H1 (cell line): Measurements from ENCODE around the gene EPB41L4B. TPM values are rescaled to one million over a fixed set of nuclear protein-coding genes. Genes with fewer than 3 reads are reported as not detected.

Experiments
- CTCF ChIA-PET: fragments of 300-600 bp; sonication (Branson Sonifier 250); formaldehyde crosslinking; loops from one replicate; lab custom pipeline; 2021; ENCODE audit not compliant: partially characterized antibody; lab: Charles Lee
- POLR2A ChIA-PET: fragments of 300-600 bp; sonication (Branson Sonifier 250); formaldehyde crosslinking; loops from one replicate; lab custom pipeline; 2021; ENCODE audit warnings: inconsistent platforms; ENCODE audit not compliant: partially characterized antibody; lab: Charles Lee
- DNase-seq, 2 experiments: peaks; one replicate each; pipeline versions ENCODE4 v3.0.0 to v3.0.0-alpha.2; 2010 to 2022; ENCODE audit warnings: low spot score in 2 of 2, low read depth in 1 of 2, mixed read lengths in 1 of 2
- FAIRE-seq: peaks from 2 replicates; lab custom pipeline; 2011; peaks lifted over from hg19 to GRCh38; lab: Jason Lieb, UNC
- H2AFZ ChIP-seq: 2 replicates; pipeline ENCODE4 v1.8.1; 2012; ENCODE audit warnings: low read length, inconsistent platforms
- H2AK5ac ChIP-seq: 2 replicates; pipeline ENCODE4 v1.6.1; 2013; ENCODE audit warnings: low read depth, low read length
- H2BK120ac ChIP-seq: replicated peaks from 2 replicates; pipeline ENCODE3; 2013; ENCODE audit warnings: low read depth, low read length, inconsistent platforms
- H2BK12ac ChIP-seq: 2 replicates; pipeline ENCODE4 v1.6.1; 2013; ENCODE audit warnings: low read depth, low read length
- H2BK15ac ChIP-seq: 2 replicates; pipeline ENCODE4 v1.6.1; 2013; ENCODE audit warnings: low read length
- H2BK20ac ChIP-seq: 2 replicates; pipeline ENCODE4 v1.6.1; 2013; ENCODE audit warnings: low read length
- H2BK5ac ChIP-seq: 2 replicates; pipeline ENCODE4 v1.6.1; 2013; ENCODE audit warnings: low read depth, low read length
- H3K14ac ChIP-seq: 2 replicates; pipeline ENCODE4 v1.6.1; 2013; ENCODE audit warnings: inconsistent platforms; ENCODE audit not compliant: insufficient read length
- H3K18ac ChIP-seq: 2 replicates; pipeline ENCODE4 v1.6.1; 2013; ENCODE audit warnings: low read length; ENCODE audit errors: extremely low read depth
- H3K23ac ChIP-seq: 2 replicates; pipeline ENCODE4 v1.6.1; 2013; ENCODE audit warnings: inconsistent platforms; ENCODE audit not compliant: insufficient read length
- H3K23me2 ChIP-seq: 2 replicates; pipeline ENCODE4 v1.6.1; 2013; ENCODE audit warnings: low read depth, low read length
- H3K27ac ChIP-seq: 2 replicates; pipeline ENCODE4 v1.6.1; 2011; ENCODE audit warnings: low read depth, low read length, inconsistent platforms
- H3K27me3 ChIP-seq, 4 experiments: replicated peaks in 1 of 4; 1 replicate in 1 of 4; 2 replicates in 3 of 4; pipeline versions ENCODE4 v1.6.1 to v1.8.1; 2011 to 2013; ENCODE audit warnings: low read length in 3 of 4, mild to moderate bottlenecking in 3 of 4, inconsistent platforms in 2 of 4, mixed read lengths in 2 of 4, moderate library complexity in 1 of 4; ENCODE audit not compliant: control insufficient read depth in 3 of 4, insufficient read depth in 3 of 4; ENCODE audit errors: extremely low read depth in 1 of 4
- H3K36me3 ChIP-seq, 4 experiments: 2 replicates each; pipeline versions ENCODE4 v1.6.1 to v1.8.1; 2011 to 2013; ENCODE audit warnings: mild to moderate bottlenecking in 4 of 4, low read length in 3 of 4, moderate library complexity in 2 of 4, control low read depth in 1 of 4, inconsistent platforms in 1 of 4; ENCODE audit not compliant: insufficient read depth in 4 of 4, control insufficient read depth in 2 of 4
- H3K4ac ChIP-seq: replicated peaks from 2 replicates; pipeline ENCODE3; 2013; ENCODE audit warnings: low read length, low read depth, mixed read lengths, inconsistent platforms; ENCODE audit not compliant: insufficient read length
- H3K4me1 ChIP-seq, 4 experiments: replicated peaks in 1 of 4; 1 replicate in 1 of 4; 2 replicates in 3 of 4; pipeline versions ENCODE4 v1.6.1 to v1.8.1; 2011 to 2013; ENCODE audit warnings: low read length in 3 of 4, inconsistent platforms in 2 of 4, mixed read lengths in 1 of 4; ENCODE audit not compliant: insufficient read depth in 4 of 4, control insufficient read depth in 3 of 4
- H3K4me2 ChIP-seq, 2 experiments: 2 replicates each; pipeline versions ENCODE4 v1.6.1 to v1.8.1; 2011 to 2013; ENCODE audit warnings: low read depth in 2 of 2, low read length in 2 of 2, control low read depth in 1 of 2, inconsistent platforms in 1 of 2, mild to moderate bottlenecking in 1 of 2; ENCODE audit not compliant: insufficient read depth in 1 of 2
- H3K4me3 ChIP-seq, 4 experiments: fragments of 200-600, 300-600 bp in 1 of 4; sonication (generic), shearing (Covaris generic), sonication (Bioruptor Twin) in 1 of 4; 2 replicates each; pipeline versions ENCODE4 v1.5.1 to v1.8.1; 2011 to 2016; ENCODE audit warnings: low read length in 4 of 4, low read depth in 3 of 4, control low read depth in 2 of 4, inconsistent platforms in 2 of 4, mild to moderate bottlenecking in 2 of 4, mixed read lengths in 1 of 4, moderate library complexity in 1 of 4; ENCODE audit not compliant: insufficient read depth in 2 of 4; ENCODE audit errors: extremely low read depth in 1 of 4
- H3K56ac ChIP-seq: replicated peaks from 2 replicates; pipeline ENCODE3; 2013; ENCODE audit warnings: low read depth, mild to moderate bottlenecking, mixed read lengths, low read length, inconsistent platforms; ENCODE audit not compliant: insufficient read length
- H3K79me1 ChIP-seq: 2 replicates; pipeline ENCODE4 v1.6.1; 2013; ENCODE audit warnings: low read depth, low read length, control low read depth
- H3K79me2 ChIP-seq, 2 experiments: 2 replicates each; pipeline versions ENCODE4 v1.6.1 to v1.8.1; 2012 to 2013; ENCODE audit warnings: low read length in 2 of 2, mild to moderate bottlenecking in 2 of 2, inconsistent platforms in 1 of 2; ENCODE audit not compliant: insufficient read depth in 2 of 2, control insufficient read depth in 1 of 2
- H3K9ac ChIP-seq, 4 experiments: replicated peaks in 1 of 4; 1 replicate in 1 of 4; 2 replicates in 3 of 4; pipeline versions ENCODE4 v1.6.1 to v1.8.1; 2011 to 2013; ENCODE audit warnings: low read depth in 3 of 4, low read length in 3 of 4, control low read depth in 2 of 4, mild to moderate bottlenecking in 2 of 4, moderate library complexity in 2 of 4, inconsistent platforms in 1 of 4; ENCODE audit errors: extremely low read depth in 1 of 4
- H3K9me3 ChIP-seq, 2 experiments: 2 replicates each; pipeline versions ENCODE4 v1.6.1 to v1.8.1; 2012 to 2013; ENCODE audit warnings: mild to moderate bottlenecking in 2 of 2, moderate library complexity in 2 of 2, control low read depth in 1 of 2, inconsistent platforms in 1 of 2, low read depth in 1 of 2, low read length in 1 of 2, mixed read lengths in 1 of 2; ENCODE audit not compliant: insufficient read depth in 2 of 2
- H4K20me1 ChIP-seq, 2 experiments: replicated peaks in 1 of 2; 2 replicates each; pipeline versions ENCODE3 to v1.8.1; 2011 to 2013; ENCODE audit warnings: inconsistent platforms in 2 of 2, low read length in 2 of 2, mild to moderate bottlenecking in 1 of 2; ENCODE audit not compliant: insufficient read depth in 2 of 2, control insufficient read depth in 1 of 2
- H4K5ac ChIP-seq: 2 replicates; pipeline ENCODE4 v1.6.1; 2013; ENCODE audit warnings: low read length, low read depth, mixed read lengths, inconsistent platforms; ENCODE audit not compliant: insufficient read length
- H4K8ac ChIP-seq: 2 replicates; pipeline ENCODE4 v1.8.0; 2013; ENCODE audit warnings: mild to moderate bottlenecking, moderate library complexity, low read length, inconsistent platforms; ENCODE audit not compliant: insufficient read depth; ENCODE audit errors: extremely low read depth
- H4K91ac ChIP-seq: replicated peaks from 2 replicates; pipeline ENCODE3; 2013; ENCODE audit warnings: low read length, mixed read lengths, inconsistent platforms; ENCODE audit not compliant: insufficient read length
- BCL11A ChIP-seq, 2 experiments: IDR thresholded peaks; one replicate each; pipeline ENCODE4 v1.6.1; 2011; ENCODE audit warnings: low read depth in 2 of 2, low read length in 2 of 2, mild to moderate bottlenecking in 2 of 2
- RAD21 ChIP-seq, 2 experiments: IDR thresholded peaks in 1 of 2; conservative IDR thresholded peaks in 1 of 2; 2 replicates each; pipeline ENCODE4 v1.6.1; 2011; ENCODE audit warnings: low read depth in 2 of 2, low read length in 2 of 2, improper control_type of control experiment in 1 of 2, inconsistent platforms in 1 of 2, mild to moderate bottlenecking in 1 of 2, moderate library complexity in 1 of 2
- WGBS, 2 experiments: shearing (Covaris generic) in 1 of 2; methylation state at CpG; one replicate each; pipeline versions ENCODE4 v1.1.6 to v1.1.7; 2013 to 2015; ENCODE audit warnings: low lambda C conversion rate in 2 of 2, mixed read lengths in 2 of 2, inconsistent platforms in 1 of 2, low coverage in 1 of 2, missing lambda C conversion rate in 1 of 2; ENCODE audit not compliant: insufficient replicate concordance in 2 of 2, insufficient coverage in 1 of 2, insufficient read length in 1 of 2; ENCODE audit errors: extremely low coverage in 1 of 2, missing lambda C conversion rate in 1 of 2; 5-methylcytosine and 5-hydroxymethylcytosine counted together
- polyA plus RNA-seq, 7 experiments: library from polyadenylated mRNA; depleted of rRNA in 3 of 7; stranded (reverse) in 5 of 7; unstranded in 2 of 7; fragments of >200 nt in 5 of 7; fragments of 200-250 nt in 2 of 7; gene quantifications; 1 replicate in 5 of 7; 2 replicates in 1 of 7; 4 replicates in 1 of 7; pipeline versions ENCODE4 v1.2.1 to v1.2.3, GENCODE V29; 2011 to 2013; ENCODE audit warnings: missing spikeins in 2 of 7, mixed read lengths in 2 of 7
- total RNA-seq: library from RNA; stranded (reverse); fragmentation: NEBNext Ultra II Directional; extraction: Animal tissue kit (Norgen Biotek cat#: 25700); gene quantifications from 2 replicates; pipeline ENCODE4 v1.2.1, GENCODE V29; 2021
- TF ChIP-seq, protein P1 (sequence below), 3 experiments: IDR thresholded peaks; 1 replicate in 2 of 3; 2 replicates in 1 of 3; pipeline versions ENCODE4 v1.5.1 to v1.6.1; 2011; ENCODE audit warnings: low read length in 3 of 3, mild to moderate bottlenecking in 3 of 3, inconsistent platforms in 2 of 3, low read depth in 1 of 3, moderate library complexity in 1 of 3; ENCODE audit not compliant: insufficient read depth in 1 of 3; ENCODE audit errors: control extremely low read depth in 1 of 3

The EPB41L4B gene
- total and polyA plus RNA-seq, 2 of the 8 experiments (the other 6 are each of a cell fraction or from before 2014, with no cell fraction given), result 11.9 to 25.0 TPM

- ChIA-PET CTCF (interaction anchor here (0.6 to 12.7 kb wide), 25 partner anchors 8 to 440 kb away, joined by 3 to 96 read pairs (median 4); no protein-coding TSS in a partner anchor), POLR2A (no interaction called here)
- Histone ChIP-seq H3K36me3 (peaks cover 0 to 15% (median 5%) of the 10 kb centered on the region in 4 experiments; a peak in 5 of 8 replicates), H3K27me3 (no peaks in the 10 kb centered on the region), H3K79me2 (no peaks in the 10 kb centered on the region), H2BK5ac (no peak overlapping the region), H3K23me2 (no peaks in the 10 kb centered on the region), H4K91ac (no peak overlapping the region), H3K9me3 (no peaks in the 10 kb centered on the region), H2AFZ (no peak overlapping the region), H3K27ac (no peak overlapping the region), H3K4me1 (peaks cover 0 to 6% (median 4%) of the 10 kb centered on the region in 4 experiments; a peak in 6 of 7 replicates), H3K4me2 (no peak overlapping the region), H4K5ac (no peak overlapping the region), H2AK5ac (no peak overlapping the region), H3K56ac (no peak overlapping the region), H3K4me3 (no peak overlapping the region), H3K23ac (no peak overlapping the region), H3K18ac (no peak overlapping the region), H2BK20ac (no peak overlapping the region), H3K14ac (no peak overlapping the region), H2BK15ac (no peak overlapping the region), H2BK12ac (no peak overlapping the region), H3K4ac (no peak overlapping the region), H3K79me1 (no peaks in the 10 kb centered on the region), H2BK120ac (no peak overlapping the region), H4K20me1 (peaks cover 0 to 4% of the 10 kb centered on the region in 2 experiments), H4K8ac (no peak overlapping the region), H3K9ac (no peak overlapping the region)
- FAIRE-seq (peak; percentile 78), DNase-seq (peak; percentile 47 to 86)
- TF ChIP-seq RAD21 (IDR thresholded peaks at IDR 0.05 in 1 of 2, conservative IDR thresholded peaks at IDR 0.05 in 1 of 2; ENCODE audit: low read depth in 2 of 2, low read length in 2 of 2) (peak; percentile 62 to 74), BCL11A (IDR thresholded peaks at IDR 0.05; ENCODE audit: low read depth in 2 of 2, low read length in 2 of 2) (no peak)
- TF ChIP-seq, protein P1, sequence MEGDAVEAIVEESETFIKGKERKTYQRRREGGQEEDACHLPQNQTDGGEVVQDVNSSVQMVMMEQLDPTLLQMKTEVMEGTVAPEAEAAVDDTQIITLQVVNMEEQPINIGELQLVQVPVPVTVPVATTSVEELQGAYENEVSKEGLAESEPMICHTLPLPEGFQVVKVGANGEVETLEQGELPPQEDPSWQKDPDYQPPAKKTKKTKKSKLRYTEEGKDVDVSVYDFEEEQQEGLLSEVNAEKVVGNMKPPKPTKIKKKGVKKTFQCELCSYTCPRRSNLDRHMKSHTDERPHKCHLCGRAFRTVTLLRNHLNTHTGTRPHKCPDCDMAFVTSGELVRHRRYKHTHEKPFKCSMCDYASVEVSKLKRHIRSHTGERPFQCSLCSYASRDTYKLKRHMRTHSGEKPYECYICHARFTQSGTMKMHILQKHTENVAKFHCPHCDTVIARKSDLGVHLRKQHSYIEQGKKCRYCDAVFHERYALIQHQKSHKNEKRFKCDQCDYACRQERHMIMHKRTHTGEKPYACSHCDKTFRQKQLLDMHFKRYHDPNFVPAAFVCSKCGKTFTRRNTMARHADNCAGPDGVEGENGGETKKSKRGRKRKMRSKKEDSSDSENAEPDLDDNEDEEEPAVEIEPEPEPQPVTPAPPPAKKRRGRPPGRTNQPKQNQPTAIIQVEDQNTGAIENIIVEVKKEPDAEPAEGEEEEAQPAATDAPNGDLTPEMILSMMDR (IDR thresholded peaks at IDR 0.05; ENCODE audit: control extremely low read depth in 1 of 3, insufficient read depth in 1 of 3, low read depth in 1 of 3, low read length in 3 of 3), result peak; percentile 81 to 98 (median 92)
- 46% methylated on average over 9 of the region's 9 CpGs; no CpG with 5 or more reads in 1 of the 2 experiments for WGBS, 2 experiments
Measured at GRCh38 chr9:109244179-109245132, 76.4 kb downstream of the EPB41L4B start.
